HepG2 (cell line): ENCODE results near the gene PYCR2.

Experiments used
- CTCF ChIP-seq: sonication (generic); formaldehyde crosslinking; IDR thresholded peaks from 2 replicates; pipeline ENCODE4 v1.5.0; 2020; ENCODE audit warnings: mild to moderate bottlenecking, missing genetic modification reagents, moderate library complexity
- MAX ChIP-seq: IDR thresholded peaks from 2 replicates; pipeline ENCODE4 v1.6.1; 2012; ENCODE audit warnings: inconsistent platforms
- RAD21 ChIP-seq: fragments of 450-650 bp; formaldehyde crosslinking; IDR thresholded peaks from 2 replicates; pipeline ENCODE4 v1.5.0; 2020; ENCODE audit warnings: mild to moderate bottlenecking
- RBFOX2 ChIP-seq: fragments of 200-400 bp; formaldehyde crosslinking; IDR thresholded peaks from 2 replicates; pipeline ENCODE4 v1.6.1; 2017; ENCODE audit warnings: low read depth, mild to moderate bottlenecking, low read length
- RBM22 ChIP-seq: fragments of 200-400 bp; formaldehyde crosslinking; optimal IDR thresholded peaks from 2 replicates; pipeline ENCODE3; 2017; ENCODE audit warnings: mild to moderate bottlenecking, low read length, moderate library complexity
- RNF2 ChIP-seq: fragments of 450-650 bp; conservative IDR thresholded peaks from 2 replicates; pipeline ENCODE4 v1.6.1; 2016; ENCODE audit warnings: low read depth
- TGIF2 ChIP-seq: IDR thresholded peaks from 2 replicates; pipeline ENCODE4 v1.6.1; 2016; ENCODE audit warnings: control low read depth, missing compliant biosample characterization
- ZMYM2 ChIP-seq: sonication (generic); formaldehyde crosslinking; IDR thresholded peaks from 2 replicates; pipeline ENCODE4 v1.8.0; 2022; ENCODE audit warnings: mild to moderate bottlenecking, missing genetic modification reagents

GRCh38 chr1:225944951-225945350, 20.9 kb upstream of the PYCR2 start:
- TF ChIP-seq CTCF (no peak), ZMYM2 (CRISPR knock-in tag) (no peak), RBFOX2 (no peak), RNF2 (no peak), RAD21 (no peak), TGIF2 (CRISPR knock-in tag) (no peak), MAX (no peak), RBM22 (no peak)
